ENCODE results near the gene APBA2.
"Not testable (repeated sequence)": the region's sequence is repeated elsewhere in the genome, so short reads cannot be mapped to it uniquely, and the experiment has no call there.

Gene APBA2

DNA sequence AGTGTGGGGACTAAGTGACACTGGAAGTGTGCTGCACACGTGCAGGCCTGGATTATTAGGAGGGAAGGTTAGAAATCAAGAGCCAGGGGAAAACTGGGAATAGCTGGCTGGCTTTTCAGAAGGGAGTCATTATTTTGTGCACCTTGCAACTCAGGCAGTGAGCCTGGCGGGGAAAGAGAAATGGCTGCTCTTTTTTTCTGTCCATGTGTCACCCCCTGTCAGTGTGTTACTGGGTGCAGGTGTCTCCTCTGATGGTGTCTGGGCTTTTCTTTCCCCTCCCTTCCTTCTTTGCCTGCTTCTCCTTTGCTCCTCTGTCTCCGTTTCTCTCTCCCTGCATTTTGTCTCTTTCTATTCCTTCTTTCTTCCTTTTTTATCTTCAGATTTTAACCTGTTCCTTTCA lies 130.7 kb downstream of the APBA2 start:
- no peak for DNase-seq

DNA sequence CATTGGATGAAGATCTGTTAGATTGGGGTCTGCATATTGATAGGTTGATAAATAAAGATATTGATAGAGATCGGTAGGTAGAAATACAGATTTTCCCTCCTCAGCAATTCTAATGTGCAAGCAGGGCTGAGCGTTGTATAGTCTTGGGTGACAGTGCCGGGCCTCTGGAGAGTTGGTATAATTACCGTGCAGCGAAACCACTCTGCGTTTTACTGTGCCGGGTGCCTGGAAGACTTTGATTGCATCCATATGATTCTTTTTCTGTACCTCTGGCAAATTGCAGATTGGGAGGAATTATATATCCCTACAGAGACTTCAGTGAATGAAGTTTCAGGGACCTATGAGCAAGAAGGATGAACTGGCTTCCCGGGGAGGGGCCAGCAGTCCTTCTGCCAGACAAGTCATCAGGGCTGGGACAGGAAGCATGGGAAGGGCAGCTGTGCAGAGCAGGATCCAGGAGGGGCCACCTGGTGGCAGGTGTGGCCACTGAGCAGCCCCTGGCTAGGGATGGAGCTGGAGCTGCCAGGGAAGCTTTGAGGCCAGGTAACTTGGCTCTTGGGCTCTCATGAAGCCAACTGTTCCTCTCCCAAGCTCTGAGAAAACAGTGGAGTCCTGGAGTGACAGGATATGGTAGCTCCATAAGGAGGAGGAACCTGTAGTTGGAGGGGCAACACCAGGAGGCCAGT lies 132.5 kb downstream of the APBA2 start:
- DNase-seq, result no peak

GRCh38 chr15:29018995-29019976 lies 133.5 kb downstream of the APBA2 start:
- DNase-seq, result no peak

GRCh38 chr15:29021857-29022256 lies 136.1 kb downstream of the APBA2 start:
- DNase-seq, result peak; percentile 24

DNA sequence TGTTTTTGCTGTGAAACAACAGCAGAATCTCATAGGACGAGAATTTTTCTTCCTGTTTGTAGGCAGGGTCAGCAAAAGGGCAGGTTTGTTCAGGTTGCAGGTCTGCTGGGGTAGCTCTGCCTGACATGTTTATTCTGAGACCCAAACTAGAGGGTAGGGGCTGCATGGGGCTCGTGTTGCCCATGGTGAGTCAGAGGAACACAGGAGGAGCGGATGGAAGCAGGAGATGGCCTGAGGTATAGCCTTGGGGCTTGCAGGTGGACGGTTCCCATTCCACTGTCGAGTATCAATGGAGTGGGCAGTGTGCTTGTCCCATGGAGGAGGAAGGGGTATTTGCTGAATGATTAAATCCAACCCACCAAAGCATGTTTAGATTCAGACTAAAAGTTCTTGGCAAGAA lies 138.9 kb downstream of the APBA2 start:
- DNase-seq, result no peak

DNA sequence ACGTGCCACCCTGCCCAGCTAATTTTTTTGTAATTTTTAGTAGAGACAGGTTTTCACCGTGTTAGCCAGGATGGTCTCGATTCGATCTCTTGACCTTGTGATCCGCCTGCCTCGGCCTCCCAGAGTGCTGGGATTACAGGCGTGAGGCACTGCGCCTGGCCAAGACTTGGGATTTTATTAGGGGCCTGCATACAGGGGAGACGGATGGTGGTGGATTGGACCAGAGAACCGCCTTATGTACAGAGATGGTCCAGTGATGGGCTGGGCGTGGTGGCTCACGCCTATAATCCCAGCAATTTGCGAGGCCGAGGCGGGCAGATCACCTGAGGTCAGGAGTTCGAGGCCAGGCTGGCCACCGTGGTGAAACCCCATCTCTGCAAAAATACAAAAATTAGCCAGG lies 139.6 kb downstream of the APBA2 start:
- DNase-seq, result not testable (repeated sequence)

DNA sequence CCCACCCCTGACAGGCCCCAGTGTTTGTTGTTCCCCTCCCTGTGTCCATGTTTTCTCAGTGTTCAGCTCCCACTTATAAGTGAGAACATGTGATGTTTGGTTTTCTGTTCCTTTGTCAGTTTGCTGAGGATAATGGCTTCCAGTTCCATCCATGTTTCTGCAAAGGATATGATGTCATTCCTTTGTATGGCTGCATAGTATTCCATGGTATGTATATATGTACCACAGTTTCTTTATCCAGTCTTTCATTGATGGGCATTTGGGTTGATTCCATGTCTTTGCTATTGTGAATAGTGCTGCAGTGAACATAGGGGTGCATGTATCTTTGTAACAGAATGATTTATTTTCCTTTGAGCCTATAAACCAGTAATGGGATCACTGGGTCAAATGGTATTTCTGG lies 142.4 kb downstream of the APBA2 start:
- not testable (repeated sequence) for DNase-seq

DNA sequence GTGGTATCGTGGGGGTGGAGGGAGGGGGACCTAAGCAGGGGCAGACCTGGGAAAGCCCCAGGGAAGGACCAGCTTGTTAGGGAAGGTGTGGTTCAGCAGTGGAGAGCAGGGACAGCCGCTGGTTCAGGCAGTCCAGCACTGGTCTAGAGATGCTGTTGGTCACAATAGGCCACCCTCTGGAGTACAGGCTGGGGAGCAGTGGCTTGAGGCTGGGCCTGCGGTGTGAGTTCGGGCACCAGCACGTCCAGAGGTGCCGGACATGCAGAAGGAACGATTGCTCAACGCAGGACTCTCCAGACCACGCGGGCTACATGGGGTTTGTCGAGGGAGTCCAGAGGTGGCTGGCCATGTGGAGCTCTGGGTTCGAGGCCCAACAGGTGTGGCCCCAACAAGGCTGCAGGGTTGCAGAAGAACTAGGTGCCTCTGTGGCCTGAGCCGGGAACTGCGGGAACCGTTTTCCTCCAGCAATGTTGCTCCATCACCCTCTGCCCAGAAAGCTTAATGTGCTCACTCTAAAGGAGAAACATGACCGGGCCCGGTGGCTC lies 143.9 kb downstream of the APBA2 start:
- DNase-seq, result no peak

DNA sequence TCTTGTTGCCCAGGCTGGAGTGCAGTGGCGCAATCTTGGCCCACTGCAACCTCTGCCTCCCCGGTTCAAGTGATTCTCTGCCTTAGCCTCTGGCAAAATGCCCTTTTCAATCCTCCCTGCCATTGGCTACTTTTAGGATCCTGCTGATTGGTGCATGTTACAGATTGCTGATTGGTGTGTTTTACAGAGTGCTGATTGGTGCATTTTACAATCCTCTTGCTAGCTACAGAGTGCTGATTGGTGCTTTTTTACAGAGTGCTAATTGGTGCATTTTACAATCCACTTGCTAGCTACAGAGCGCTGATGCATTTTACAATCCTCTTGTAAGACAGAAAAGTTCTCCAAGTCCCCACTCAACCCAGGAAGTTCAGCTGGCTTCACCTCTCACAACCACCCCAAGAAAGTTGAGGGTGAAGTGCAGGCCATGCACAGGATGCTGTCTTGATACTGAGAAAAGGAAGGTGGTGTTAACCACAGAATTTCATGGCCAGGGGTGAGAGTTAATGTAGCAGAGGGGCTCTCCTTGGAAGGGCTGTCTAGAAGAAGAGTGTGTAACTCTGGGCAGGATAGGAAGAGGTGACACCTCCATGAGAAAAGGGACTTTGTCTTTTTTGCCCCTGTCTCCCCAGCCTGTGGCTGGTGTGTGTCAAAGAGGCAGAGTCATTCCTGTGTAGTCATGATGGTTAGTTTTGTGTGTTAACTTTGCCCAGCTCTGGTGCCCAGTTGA lies 145.9 kb downstream of the APBA2 start:
- DNase-seq, result no peak

DNA sequence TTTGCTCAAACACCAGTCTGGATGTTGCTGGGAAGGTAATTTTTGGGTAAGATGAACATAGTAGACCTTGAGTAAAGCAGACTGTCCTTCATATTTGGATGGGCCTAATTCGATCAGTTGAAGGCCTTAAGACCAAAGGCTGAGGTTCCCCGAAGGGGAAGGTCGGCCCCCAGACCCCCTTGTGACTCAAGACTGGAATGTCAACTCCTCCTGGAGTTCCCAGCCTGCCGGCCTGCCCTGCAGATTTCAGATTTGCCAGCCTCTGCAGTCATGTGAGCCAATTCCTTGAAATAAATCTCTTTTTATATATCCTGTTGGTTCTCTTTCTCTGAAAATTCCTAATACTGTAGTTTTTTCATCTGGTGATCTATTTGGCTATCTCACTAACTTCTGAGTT lies 146.5 kb downstream of the APBA2 start:
- DNase-seq, result no peak

- no peak for DNase-seq
Observed at GRCh38 chr15:29032751-29033150, 147.0 kb downstream of the APBA2 start.

GRCh38 chr15:29034151-29034550 lies 148.4 kb downstream of the APBA2 start:
- DNase-seq, result no peak

DNA sequence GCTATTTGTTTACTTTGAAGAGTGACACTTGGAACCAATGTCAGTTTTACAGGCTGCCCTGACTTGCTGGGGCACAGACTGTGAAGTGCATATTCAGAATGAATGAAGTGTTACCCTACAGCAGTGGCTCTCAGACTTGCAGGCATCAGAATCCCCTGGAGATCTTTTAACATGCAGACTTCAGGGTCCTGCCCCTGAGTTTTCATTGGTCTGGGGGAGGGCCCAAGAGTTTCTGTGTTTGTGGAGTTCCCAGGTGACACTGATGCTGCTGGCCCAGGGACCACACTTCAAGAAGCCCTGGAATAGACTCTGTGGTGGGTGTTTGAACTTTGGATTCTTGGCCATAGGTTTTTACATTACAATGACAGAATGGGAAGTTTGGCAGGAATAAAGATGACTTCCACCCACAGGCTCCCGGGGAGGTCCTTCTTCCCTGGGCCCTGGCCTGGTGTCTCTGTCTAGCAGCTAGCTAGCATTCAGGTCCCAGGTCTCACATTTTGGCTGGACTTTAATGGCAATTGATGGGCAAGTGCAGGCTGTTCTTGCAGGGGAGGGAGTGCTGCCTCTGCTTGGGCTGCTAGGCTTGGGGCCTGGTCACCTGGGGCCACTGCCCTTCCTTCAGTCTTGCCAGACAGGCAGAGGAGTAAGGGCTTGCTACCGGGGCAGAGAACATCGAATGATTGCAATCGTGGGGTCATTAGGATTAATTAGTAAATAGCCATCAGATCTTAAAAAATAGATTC lies 149.0 kb downstream of the APBA2 start:
- DNase-seq, result no peak

- no peak for DNase-seq
Observed at GRCh38 chr15:29035336-29036285, 149.8 kb downstream of the APBA2 start.

DNA sequence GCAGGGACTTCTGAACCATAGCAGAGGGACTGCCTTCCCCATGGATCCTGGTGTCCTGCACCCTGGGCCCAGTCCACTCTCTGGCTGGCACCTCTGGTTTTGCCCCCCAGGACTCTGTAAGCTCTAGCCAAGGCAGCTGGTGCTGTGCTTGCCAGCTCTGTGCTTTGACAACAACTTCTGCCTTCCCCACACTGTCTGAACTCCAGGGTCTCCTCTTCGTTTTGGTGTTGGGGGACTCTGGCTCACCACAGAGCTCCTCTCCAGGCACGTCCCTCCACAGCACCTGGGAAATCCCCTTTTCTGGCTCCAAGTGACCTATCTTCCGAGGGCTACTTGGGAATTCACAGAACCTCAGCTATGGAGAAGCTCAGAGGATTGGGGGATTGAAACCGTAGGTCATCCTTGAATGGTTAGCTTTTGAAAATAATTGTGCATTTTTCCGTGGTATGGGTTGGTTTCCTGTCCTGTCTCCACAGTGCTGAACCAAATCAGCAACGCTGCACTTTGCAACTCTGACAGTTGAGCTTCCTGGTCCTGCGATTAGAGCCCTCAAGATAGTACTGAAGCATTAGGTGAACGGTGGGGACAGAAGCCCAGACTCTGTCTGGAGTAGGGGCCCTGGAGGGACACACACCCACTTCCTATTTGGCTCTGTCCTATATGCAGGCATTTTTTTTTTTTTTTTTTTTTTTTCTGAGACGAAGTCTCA lies 152.4 kb downstream of the APBA2 start:
- DNase-seq, result no peak

- no peak for DNase-seq
Observed at GRCh38 chr15:29039466-29040369, 153.9 kb downstream of the APBA2 start.

- peak; percentile 52 for DNase-seq
Observed at GRCh38 chr15:29040370-29040751, 154.6 kb downstream of the APBA2 start.

DNA sequence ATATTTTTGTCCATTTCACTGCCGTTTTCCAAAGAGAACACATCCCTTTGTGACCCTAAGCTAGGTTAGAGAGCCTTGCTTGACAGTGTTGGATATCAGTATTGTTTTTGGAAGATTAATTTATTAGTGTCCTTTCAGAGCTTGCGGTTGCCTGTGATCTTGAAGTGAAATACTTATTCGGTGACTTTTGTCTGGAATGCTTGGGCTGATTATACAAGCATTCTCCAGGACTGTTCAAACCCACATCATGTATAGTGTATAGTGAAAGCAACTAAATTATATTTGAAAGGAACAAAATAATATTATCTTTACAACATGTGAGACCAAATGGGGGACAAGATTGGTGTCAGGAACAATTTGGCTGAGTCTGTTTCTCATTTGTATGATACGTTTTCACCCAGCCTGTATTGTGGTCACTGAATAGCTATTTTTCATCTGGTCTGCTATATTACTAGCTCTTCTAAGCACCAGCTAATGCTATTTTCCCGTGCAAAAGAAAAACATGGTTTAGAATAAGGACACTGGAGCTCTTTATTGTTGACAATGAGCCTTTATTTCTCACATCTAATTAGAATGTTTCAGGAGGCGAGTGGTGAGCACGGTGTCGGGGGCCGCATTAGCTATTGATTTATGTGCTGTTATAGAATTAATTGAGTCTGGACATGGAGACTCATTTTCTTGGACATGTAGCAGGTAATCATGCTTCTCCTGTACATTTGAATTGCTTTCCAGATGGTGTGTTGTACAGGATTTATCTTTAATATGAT lies 158.1 kb downstream of the APBA2 start:
- peak; percentile 78 for DNase-seq

GRCh38 chr15:29044503-29044901 lies 158.7 kb downstream of the APBA2 start:
- peak; percentile 63 for DNase-seq

Data from fibroblast of skin of right biceps (primary cell).